ENCODE measurements around the gene GULP1.
"Not testable (repeated sequence)": the region's sequence is repeated elsewhere in the genome, so short reads cannot be mapped to it uniquely, and the experiment has no call there.

GULP1 gene

GRCh38 chr2:188604579-188604978 lies 312.9 kb downstream of the GULP1 start:
- no peak for DNase-seq (ENCODE audit: low read depth in 1 of 2, low spot score in 1 of 2)
- TF ChIP-seq JUND (IDR thresholded peaks at IDR 0.05; ENCODE audit: low read depth): no peak
- in situ Hi-C loops (cut with HindIII; ENCODE audit: low pct_unique_long_range_greater_than_20kb, low sequenced_read_pairs): no loop called here

GRCh38 chr2:188605609-188606584 lies 314.2 kb downstream of the GULP1 start:
- in situ Hi-C loops (cut with HindIII; ENCODE audit: low pct_unique_long_range_greater_than_20kb, low sequenced_read_pairs); DNase-seq (ENCODE audit: low read depth in 1 of 2, low spot score in 1 of 2): not testable (repeated sequence)

GRCh38 chr2:188606596-188606995 lies 314.9 kb downstream of the GULP1 start:
- DNase-seq (ENCODE audit: low read depth in 1 of 2, low spot score in 1 of 2); in situ Hi-C loops (cut with HindIII; ENCODE audit: low pct_unique_long_range_greater_than_20kb, low sequenced_read_pairs): not testable (repeated sequence)

GRCh38 chr2:188607501-188607900 lies 315.8 kb downstream of the GULP1 start:
- in situ Hi-C loops (cut with HindIII; ENCODE audit: low pct_unique_long_range_greater_than_20kb, low sequenced_read_pairs): no loop called here
- no peak for TF ChIP-seq JUND (IDR thresholded peaks at IDR 0.05; ENCODE audit: low read depth)
- DNase-seq (ENCODE audit: low read depth in 1 of 2, low spot score in 1 of 2): peak in 1 of 2 experiments; percentile 13

GRCh38 chr2:188609321-188610049 lies 317.8 kb downstream of the GULP1 start:
- no peak for DNase-seq (ENCODE audit: low read depth in 1 of 2, low spot score in 1 of 2)
- TF ChIP-seq JUND (IDR thresholded peaks at IDR 0.05; ENCODE audit: low read depth): no peak
- in situ Hi-C loops (cut with HindIII; ENCODE audit: low pct_unique_long_range_greater_than_20kb, low sequenced_read_pairs): no loop called here

GRCh38 chr2:188610050-188610444 lies 318.4 kb downstream of the GULP1 start:
- in situ Hi-C loops (cut with HindIII; ENCODE audit: low pct_unique_long_range_greater_than_20kb, low sequenced_read_pairs): no loop called here
- no peak for TF ChIP-seq JUND (IDR thresholded peaks at IDR 0.05; ENCODE audit: low read depth)
- no peak for DNase-seq (ENCODE audit: low read depth in 1 of 2, low spot score in 1 of 2)

GRCh38 chr2:188610827-188611226 lies 319.2 kb downstream of the GULP1 start:
- no peak for TF ChIP-seq JUND (IDR thresholded peaks at IDR 0.05; ENCODE audit: low read depth)
- in situ Hi-C loops (cut with HindIII; ENCODE audit: low pct_unique_long_range_greater_than_20kb, low sequenced_read_pairs): no loop called here
- no peak for DNase-seq (ENCODE audit: low read depth in 1 of 2, low spot score in 1 of 2)

GRCh38 chr2:188619146-188619545 lies 327.5 kb downstream of the GULP1 start:
- no peak for TF ChIP-seq JUND (IDR thresholded peaks at IDR 0.05; ENCODE audit: low read depth)
- no peak for DNase-seq (ENCODE audit: low read depth in 1 of 2, low spot score in 1 of 2)
- in situ Hi-C loops (cut with HindIII; ENCODE audit: low pct_unique_long_range_greater_than_20kb, low sequenced_read_pairs): no loop called here

- DNase-seq (ENCODE audit: low read depth in 1 of 2, low spot score in 1 of 2): no peak
- in situ Hi-C loops (cut with HindIII; ENCODE audit: low pct_unique_long_range_greater_than_20kb, low sequenced_read_pairs): no loop called here
- no peak for TF ChIP-seq JUND (IDR thresholded peaks at IDR 0.05; ENCODE audit: low read depth)
These were observed 329.2 kb downstream of the GULP1 start for GRCh38 chr2:188620916-188621315.

- DNase-seq (ENCODE audit: low read depth in 1 of 2, low spot score in 1 of 2): no peak
- no peak for TF ChIP-seq JUND (IDR thresholded peaks at IDR 0.05; ENCODE audit: low read depth)
- in situ Hi-C loops (cut with HindIII; ENCODE audit: low pct_unique_long_range_greater_than_20kb, low sequenced_read_pairs): no loop called here
These were observed 331.1 kb downstream of the GULP1 start for GRCh38 chr2:188622601-188623260.

- in situ Hi-C loops (cut with HindIII; ENCODE audit: low pct_unique_long_range_greater_than_20kb, low sequenced_read_pairs): no loop called here
- TF ChIP-seq JUND (IDR thresholded peaks at IDR 0.05; ENCODE audit: low read depth): no peak
- DNase-seq (ENCODE audit: low read depth in 1 of 2, low spot score in 1 of 2): no peak
These were observed 332.4 kb downstream of the GULP1 start for GRCh38 chr2:188623995-188624643.

- in situ Hi-C loops (cut with HindIII; ENCODE audit: low pct_unique_long_range_greater_than_20kb, low sequenced_read_pairs): no loop called here
- no peak for TF ChIP-seq JUND (IDR thresholded peaks at IDR 0.05; ENCODE audit: low read depth)
- no peak for DNase-seq (ENCODE audit: low read depth in 1 of 2, low spot score in 1 of 2)
These were observed 335.8 kb downstream of the GULP1 start for GRCh38 chr2:188627471-188627870.
